Nephron (organoid): ENCODE results near the gene ADIPOR2.

Experiments
- H3K27ac Mint-ChIP-seq, 3 experiments: 2 replicates each; pipeline ENCODE4 v1.8.0; 2020; ENCODE audit warnings: mixed read lengths in 3 of 3, mild to moderate bottlenecking in 2 of 3, moderate library complexity in 1 of 3
- H3K27me3 Mint-ChIP-seq: 2 replicates; pipeline ENCODE4 v1.8.0; 2021; ENCODE audit warnings: low read depth, mild to moderate bottlenecking, moderate library complexity, mixed read lengths
- H3K36me3 Mint-ChIP-seq: 2 replicates; pipeline ENCODE4 v1.8.0; 2020; ENCODE audit warnings: low read depth, mixed read lengths
- H3K4me1 Mint-ChIP-seq: 2 replicates; pipeline ENCODE4 v1.8.0; 2020; ENCODE audit warnings: mixed read lengths
- H3K4me3 Mint-ChIP-seq, 3 experiments: 2 replicates each; pipeline ENCODE4 v1.8.0; 2020; ENCODE audit warnings: mild to moderate bottlenecking in 3 of 3, mixed read lengths in 3 of 3, moderate library complexity in 2 of 3
- H3K9me3 Mint-ChIP-seq: 2 replicates; pipeline ENCODE4 v1.8.0; 2020; ENCODE audit warnings: mixed read lengths
- TF ChIP-seq, protein P1 (sequence below), 3 experiments: fragments of 200-600 bp; sonication (generic); IDR thresholded peaks; one replicate each; pipeline ENCODE4 v1.5.0; 2021; ENCODE audit warnings: antibody characterized with exemption in 3 of 3; ENCODE audit not compliant: unreplicated experiment in 3 of 3

Gene ADIPOR2

DNA sequence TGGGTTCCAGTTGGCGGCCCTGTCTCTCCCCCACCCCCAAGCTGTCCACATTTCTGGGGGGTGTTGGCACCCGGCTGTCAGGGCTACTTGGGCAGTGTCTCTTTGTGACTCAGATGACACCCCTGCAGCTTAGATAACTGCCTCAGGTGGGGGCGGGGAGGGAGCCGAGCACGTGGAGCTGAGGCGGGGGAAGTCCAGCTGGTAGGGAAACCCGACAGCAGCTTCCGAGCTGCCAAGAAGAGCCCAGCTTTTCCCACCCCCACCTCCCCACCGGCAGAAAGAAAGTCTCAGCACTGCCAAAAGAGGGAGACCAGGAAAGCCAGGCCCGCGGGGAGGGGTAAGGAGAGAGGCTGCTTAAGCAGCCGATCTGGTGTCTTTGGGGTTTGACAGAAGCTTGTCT lies 130.9 kb downstream of the ADIPOR2 start:
- Mint-ChIP-seq H3K4me1 (peaks cover 18% of the 10 kb centered on the region), H3K36me3 (no peaks in the 10 kb centered on the region), H3K4me3 (no peak overlapping the region), H3K27ac (no peak overlapping the region), H3K27me3 (peaks cover 62% of the 10 kb centered on the region), H3K9me3 (no peaks in the 10 kb centered on the region)
- TF ChIP-seq, protein P1, sequence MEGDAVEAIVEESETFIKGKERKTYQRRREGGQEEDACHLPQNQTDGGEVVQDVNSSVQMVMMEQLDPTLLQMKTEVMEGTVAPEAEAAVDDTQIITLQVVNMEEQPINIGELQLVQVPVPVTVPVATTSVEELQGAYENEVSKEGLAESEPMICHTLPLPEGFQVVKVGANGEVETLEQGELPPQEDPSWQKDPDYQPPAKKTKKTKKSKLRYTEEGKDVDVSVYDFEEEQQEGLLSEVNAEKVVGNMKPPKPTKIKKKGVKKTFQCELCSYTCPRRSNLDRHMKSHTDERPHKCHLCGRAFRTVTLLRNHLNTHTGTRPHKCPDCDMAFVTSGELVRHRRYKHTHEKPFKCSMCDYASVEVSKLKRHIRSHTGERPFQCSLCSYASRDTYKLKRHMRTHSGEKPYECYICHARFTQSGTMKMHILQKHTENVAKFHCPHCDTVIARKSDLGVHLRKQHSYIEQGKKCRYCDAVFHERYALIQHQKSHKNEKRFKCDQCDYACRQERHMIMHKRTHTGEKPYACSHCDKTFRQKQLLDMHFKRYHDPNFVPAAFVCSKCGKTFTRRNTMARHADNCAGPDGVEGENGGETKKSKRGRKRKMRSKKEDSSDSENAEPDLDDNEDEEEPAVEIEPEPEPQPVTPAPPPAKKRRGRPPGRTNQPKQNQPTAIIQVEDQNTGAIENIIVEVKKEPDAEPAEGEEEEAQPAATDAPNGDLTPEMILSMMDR (IDR thresholded peaks at IDR 0.05; ENCODE audit: unreplicated experiment in 3 of 3), result no peak

GRCh38 chr12:1822699-1823098 lies 131.8 kb downstream of the ADIPOR2 start:
- H3K9me3 Mint-ChIP-seq, result no peaks in the 10 kb centered on the region
- TF ChIP-seq, protein P1 (IDR thresholded peaks at IDR 0.05; ENCODE audit: unreplicated experiment in 3 of 3), result no peak
- no peaks in the 10 kb centered on the region for H3K36me3 Mint-ChIP-seq
- H3K27me3 Mint-ChIP-seq, result peaks cover 66% of the 10 kb centered on the region
- no peak overlapping the region for H3K4me3 Mint-ChIP-seq
- H3K4me1 Mint-ChIP-seq, result peaks cover 18% of the 10 kb centered on the region
- H3K27ac Mint-ChIP-seq, result no peak overlapping the region

- Mint-ChIP-seq H3K9me3 (no peaks in the 10 kb centered on the region), H3K4me3 (no peak overlapping the region), H3K4me1 (peaks cover 18% of the 10 kb centered on the region), H3K36me3 (no peaks in the 10 kb centered on the region), H3K27ac (no peak overlapping the region), H3K27me3 (peaks cover 66% of the 10 kb centered on the region)
- TF ChIP-seq, protein P1 (IDR thresholded peaks at IDR 0.05; ENCODE audit: unreplicated experiment in 3 of 3), result no peak
Measured at GRCh38 chr12:1823237-1823636, 132.4 kb downstream of the ADIPOR2 start.

- Mint-ChIP-seq H3K27ac (no peak overlapping the region), H3K36me3 (no peaks in the 10 kb centered on the region), H3K27me3 (peaks cover 67% of the 10 kb centered on the region), H3K9me3 (no peaks in the 10 kb centered on the region), H3K4me3 (no peak overlapping the region), H3K4me1 (peaks cover 5% of the 10 kb centered on the region)
- TF ChIP-seq, protein P1 (IDR thresholded peaks at IDR 0.05; ENCODE audit: unreplicated experiment in 3 of 3), result no peak
Measured at GRCh38 chr12:1825382-1826102, 134.7 kb downstream of the ADIPOR2 start.

GRCh38 chr12:1826401-1826800 lies 135.5 kb downstream of the ADIPOR2 start:
- TF ChIP-seq, protein P1 (IDR thresholded peaks at IDR 0.05; ENCODE audit: unreplicated experiment in 3 of 3), result no peak
- H3K4me1 Mint-ChIP-seq, result peaks cover 4% of the 10 kb centered on the region
- H3K27me3 Mint-ChIP-seq, result peaks cover 67% of the 10 kb centered on the region
- no peak overlapping the region for H3K4me3 Mint-ChIP-seq
- H3K36me3 Mint-ChIP-seq, result no peaks in the 10 kb centered on the region
- no peaks in the 10 kb centered on the region for H3K9me3 Mint-ChIP-seq
- no peak overlapping the region for H3K27ac Mint-ChIP-seq
